Lung (tissue), 12 donors: Measurements from ENCODE around the gene RASSF1. TPM values are rescaled to one million over a fixed set of nuclear protein-coding genes. Genes with fewer than 3 reads are reported as not detected.

ENCODE experiments used
- ATAC-seq: fragments of 200-7000 bp; cut with Tn5 transposase; one replicate; pipeline ENCODE4 v1.9.1; 2020; ENCODE audit warnings: moderate number of reproducible peaks; ENCODE audit not compliant: insufficient read depth, low FRiP score
- DNase-seq, 3 donors: peaks; one replicate each; pipeline ENCODE4 v3.0.0-alpha.2; 2013 to 2017
- H3K27ac ChIP-seq, 2 donors: one replicate each; pipeline ENCODE4 v1.5.1; 2013; ENCODE audit warnings: mild to moderate bottlenecking in 2 of 2, moderate library complexity in 2 of 2, control low read depth in 1 of 2, inconsistent platforms in 1 of 2, low read depth in 1 of 2, low read length in 1 of 2
- H3K27me3 ChIP-seq, 3 donors: one replicate each; pipeline ENCODE4 v1.5.1; 2013; ENCODE audit warnings: low read length in 2 of 3; ENCODE audit not compliant: control insufficient read depth in 3 of 3, insufficient read depth in 3 of 3
- H3K36me3 ChIP-seq, 4 donors: one replicate each; pipeline ENCODE4 v1.5.1; 2013; ENCODE audit warnings: low read length in 4 of 4, mild to moderate bottlenecking in 1 of 4, moderate library complexity in 1 of 4; ENCODE audit not compliant: control insufficient read depth in 4 of 4, insufficient read depth in 4 of 4
- H3K4me1 ChIP-seq, 5 donors: one replicate each; pipeline ENCODE4 v1.5.1; 2013; ENCODE audit warnings: low read length in 5 of 5, mild to moderate bottlenecking in 2 of 5, moderate library complexity in 1 of 5; ENCODE audit not compliant: control insufficient read depth in 5 of 5, insufficient read depth in 5 of 5
- H3K4me3 ChIP-seq: one replicate; pipeline ENCODE4 v1.5.1; 2013; ENCODE audit warnings: mild to moderate bottlenecking, control low read depth, moderate library complexity
- H3K9ac ChIP-seq, 2 donors: one replicate each; pipeline ENCODE4 v1.5.1; 2013; ENCODE audit warnings: low read length in 2 of 2, control low read depth in 1 of 2; ENCODE audit not compliant: insufficient read depth in 1 of 2
- H3K9me3 ChIP-seq, 4 donors: one replicate each; pipeline ENCODE4 v1.5.1; 2013; ENCODE audit warnings: low read length in 3 of 4, mild to moderate bottlenecking in 1 of 4, moderate library complexity in 1 of 4; ENCODE audit not compliant: control insufficient read depth in 4 of 4, insufficient read depth in 3 of 4
- CTCF ChIP-seq: IDR thresholded peaks from 2 replicates; pipeline ENCODE4 v1.5.1; 2012; ENCODE audit warnings: mild to moderate bottlenecking; ENCODE audit errors: control extremely low read depth, extremely low read depth
- WGBS, 2 donors: extraction: QIAGEN DNeasy Blood & Tissue Kit; methylation state at CpG; one replicate each; pipeline ENCODE4 v1.1.7; 2013; 5-methylcytosine and 5-hydroxymethylcytosine counted together
- polyA plus RNA-seq, 2 donors: library from polyadenylated mRNA; stranded (reverse); fragments of 200-250 nt; gene quantifications; one replicate each; pipeline ENCODE4 v1.2.1, GENCODE V29; 2013
- total RNA-seq, 2 donors: library from RNA; depleted of rRNA in 1 of 2; stranded (reverse); fragments of >200 nt in 1 of 2; gene quantifications; one replicate each; pipeline ENCODE4 v1.2.1, GENCODE V29; 2014 to 2021
- donor health status: control.
- donor health status: control.
- donor health status: Bipolar disorder and iron deficiency.
- donor health status: healthy.
- donor health status: DM: yes; HTN: yes; CAD: no.

RASSF1 gene
- total and polyA plus RNA-seq, 4 donors = 36.3 to 59.0 (median 42.0) TPM

DNA sequence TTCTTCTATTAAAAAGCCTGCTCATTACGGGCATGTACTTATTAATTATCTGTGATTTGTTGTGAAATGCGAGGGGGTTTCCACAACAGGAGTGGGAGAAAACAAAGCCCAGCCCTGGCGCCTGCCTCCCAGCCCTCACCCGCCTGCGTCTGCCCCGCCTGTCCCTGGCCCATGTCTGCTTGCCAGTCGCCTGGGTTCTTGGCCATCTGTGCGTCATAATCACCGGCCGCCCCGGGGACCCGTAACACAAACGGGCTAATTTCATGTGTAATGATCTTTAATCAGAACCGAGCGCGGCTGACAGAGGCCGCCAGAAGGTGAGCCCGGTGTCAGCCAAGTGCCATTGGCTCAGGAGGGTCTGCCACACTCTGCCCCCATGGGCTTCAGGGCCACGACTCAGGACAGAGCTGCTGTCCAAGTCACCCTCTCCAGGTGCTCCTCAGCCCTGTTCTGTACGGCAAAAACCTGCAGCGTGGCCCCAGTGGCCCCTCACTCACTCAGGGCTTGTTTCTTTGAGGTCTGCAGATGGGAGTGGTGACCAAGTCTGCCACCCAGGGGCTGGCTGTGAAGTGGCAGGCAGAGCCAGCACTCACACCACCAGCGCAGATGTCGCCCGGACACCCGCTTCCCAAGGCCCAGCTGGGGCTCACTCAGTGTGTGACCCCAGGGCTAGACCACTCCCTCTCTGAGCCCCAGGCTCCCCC lies 47.5 kb upstream of the RASSF1 start:
- WGBS, 2 donors = 86% methylated on average over 25 of the region's 25 CpGs
- ATAC-seq = no peak
- peak in 1 of 3 donors; percentile 27 for DNase-seq
- Histone ChIP-seq H3K27ac (no peak overlapping the region), H3K9ac (no peak overlapping the region), H3K4me3 (no peak overlapping the region), H3K27me3 (no peaks in the 10 kb centered on the region), H3K9me3 (no peaks in the 10 kb centered on the region), H3K4me1 (peaks cover 0 to 11% (median 9%) of the 10 kb centered on the region in 5 donors), H3K36me3 (peaks cover 0 to 6% (median 0%) of the 10 kb centered on the region in 4 donors)
- TF ChIP-seq CTCF = no peak

- Histone ChIP-seq H3K4me1 (peaks cover 0 to 14% (median 1%) of the 10 kb centered on the region in 5 donors), H3K27ac (no peak overlapping the region), H3K4me3 (no peak overlapping the region), H3K9me3 (no peaks in the 10 kb centered on the region), H3K9ac (no peak overlapping the region), H3K36me3 (peaks cover 0 to 6% (median 0%) of the 10 kb centered on the region in 4 donors), H3K27me3 (no peaks in the 10 kb centered on the region)
- TF ChIP-seq CTCF = no peak
- DNase-seq (no peak), ATAC-seq (no peak)
- WGBS, 2 donors = 38 to 64% methylated on average over 13 of the region's 13 CpGs
Observed at GRCh38 chr3:50385754-50386153, 45.1 kb upstream of the RASSF1 start.

- Histone ChIP-seq H3K27me3 (no peaks in the 10 kb centered on the region), H3K9ac (no peak overlapping the region), H3K4me3 (no peak overlapping the region), H3K27ac (no peak overlapping the region), H3K9me3 (no peaks in the 10 kb centered on the region), H3K4me1 (peaks cover 0 to 12% (median 0%) of the 10 kb centered on the region in 5 donors), H3K36me3 (peaks cover 0 to 8% (median 0%) of the 10 kb centered on the region in 4 donors)
- ATAC-seq = no peak
- WGBS, 2 donors = 88 to 89% methylated on average over 6 of the region's 6 CpGs
- DNase-seq = no peak
- no peak for TF ChIP-seq CTCF
Observed at GRCh38 chr3:50383750-50384149, 43.1 kb upstream of the RASSF1 start.
